GM21367 (cell line): ENCODE data around the gene CCDC88A.
"Not testable (repeated sequence)": the region's sequence is repeated elsewhere in the genome, so short reads cannot be mapped to it uniquely, and the experiment has no call there.

ENCODE experiments used
- ATAC-seq: cut with Tn5 transposase; IDR thresholded peaks from one replicate; pipeline ENCODE4 v1.9.1; 2021; ENCODE audit not compliant: unreplicated experiment

Gene CCDC88A

DNA sequence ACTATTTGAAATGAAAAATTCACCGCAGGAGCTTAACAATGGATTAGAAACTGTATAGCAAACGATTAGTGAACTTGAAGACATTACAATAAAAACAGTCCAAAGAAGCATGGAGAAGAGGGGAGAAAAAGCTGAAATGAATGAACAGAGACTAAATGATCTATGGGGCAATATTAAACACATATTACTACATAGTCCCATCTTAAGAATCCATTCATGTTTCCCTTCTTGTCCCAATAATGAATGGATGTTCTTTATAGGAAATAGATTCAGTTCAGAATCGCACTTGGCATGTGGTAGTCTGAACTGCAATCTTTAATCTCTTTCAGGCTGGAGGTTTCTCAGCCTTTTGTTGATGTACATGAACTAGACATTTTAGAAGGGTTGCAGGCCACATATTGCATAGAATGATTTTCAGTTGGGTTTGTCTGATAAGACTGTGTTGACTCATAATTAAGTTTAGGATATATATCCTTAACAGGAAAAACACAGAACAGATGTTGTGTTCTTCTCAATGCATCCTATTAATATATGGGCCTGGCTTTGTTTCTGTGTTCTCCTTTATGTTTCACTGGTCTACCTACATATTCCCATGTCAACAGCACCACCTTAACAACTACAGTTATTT is 27.9 kb downstream of the CCDC88A start:
- ATAC-seq: no peak

DNA sequence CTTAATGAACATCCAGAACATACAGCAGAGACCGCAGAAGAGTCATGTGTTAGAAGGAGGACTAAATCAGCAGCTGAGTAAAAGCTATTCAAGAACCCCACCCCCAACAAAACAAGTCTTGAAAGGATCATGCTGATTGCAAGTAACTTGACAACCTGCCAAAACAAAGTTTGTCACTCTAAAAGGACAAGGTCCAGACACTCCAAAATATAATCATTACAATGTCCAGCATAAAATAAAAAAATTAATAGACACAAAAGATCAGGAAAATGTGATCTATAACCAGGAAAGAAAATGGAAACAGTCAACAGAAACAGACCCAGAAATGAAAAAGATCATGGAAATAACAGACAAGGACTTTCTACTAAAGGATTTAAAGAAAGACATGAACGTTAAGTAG is 28.5 kb downstream of the CCDC88A start:
- no peak for ATAC-seq

- ATAC-seq: not testable (repeated sequence)
These were observed 34.1 kb downstream of the CCDC88A start for GRCh38 chr2:55385516-55385915.

DNA sequence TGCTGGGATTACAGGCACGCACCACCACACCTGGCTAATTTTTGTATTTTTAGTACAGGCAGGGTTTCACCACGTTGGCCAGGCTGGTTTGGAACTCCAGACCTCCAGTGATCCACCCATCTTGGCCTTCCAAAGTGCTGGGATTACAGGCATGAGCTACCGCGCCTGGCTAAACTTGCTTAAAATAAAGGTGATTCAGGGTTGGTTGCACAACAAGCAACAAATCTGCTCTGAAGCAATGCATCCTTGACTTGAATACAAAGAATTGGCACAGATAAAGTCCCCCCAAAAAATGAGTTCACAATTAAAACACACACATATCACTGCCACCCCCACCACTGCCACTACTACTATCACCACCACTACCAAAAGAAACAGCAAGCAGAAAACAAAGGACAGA is 34.9 kb downstream of the CCDC88A start:
- ATAC-seq: no peak

DNA sequence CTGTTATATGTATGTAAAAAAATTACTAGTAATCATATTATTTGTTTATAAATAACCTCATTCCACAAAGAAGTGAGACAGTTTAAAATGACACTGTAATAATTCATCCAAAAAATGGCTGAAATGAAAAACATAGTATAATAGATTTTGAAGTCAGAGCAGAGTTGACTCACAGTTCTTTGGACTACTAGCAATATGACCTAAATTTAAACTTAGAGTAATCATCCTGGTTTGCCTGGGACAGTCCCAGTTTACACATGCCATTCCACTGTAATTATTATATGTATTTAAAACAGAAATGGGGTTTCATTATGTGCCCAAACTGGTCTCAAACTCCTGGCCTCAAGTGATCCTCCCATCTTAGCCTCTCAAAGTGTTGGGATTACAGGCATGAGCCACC is 48.3 kb downstream of the CCDC88A start:
- no peak for ATAC-seq

- no peak for ATAC-seq
These were observed 49.4 kb downstream of the CCDC88A start for GRCh38 chr2:55370208-55370607.

GRCh38 chr2:55365303-55365702 is 54.4 kb downstream of the CCDC88A start:
- ATAC-seq: no peak

GRCh38 chr2:55364189-55365055 is 55.2 kb downstream of the CCDC88A start:
- no peak for ATAC-seq

GRCh38 chr2:55363636-55364035 is 56.0 kb downstream of the CCDC88A start:
- ATAC-seq: no peak

DNA sequence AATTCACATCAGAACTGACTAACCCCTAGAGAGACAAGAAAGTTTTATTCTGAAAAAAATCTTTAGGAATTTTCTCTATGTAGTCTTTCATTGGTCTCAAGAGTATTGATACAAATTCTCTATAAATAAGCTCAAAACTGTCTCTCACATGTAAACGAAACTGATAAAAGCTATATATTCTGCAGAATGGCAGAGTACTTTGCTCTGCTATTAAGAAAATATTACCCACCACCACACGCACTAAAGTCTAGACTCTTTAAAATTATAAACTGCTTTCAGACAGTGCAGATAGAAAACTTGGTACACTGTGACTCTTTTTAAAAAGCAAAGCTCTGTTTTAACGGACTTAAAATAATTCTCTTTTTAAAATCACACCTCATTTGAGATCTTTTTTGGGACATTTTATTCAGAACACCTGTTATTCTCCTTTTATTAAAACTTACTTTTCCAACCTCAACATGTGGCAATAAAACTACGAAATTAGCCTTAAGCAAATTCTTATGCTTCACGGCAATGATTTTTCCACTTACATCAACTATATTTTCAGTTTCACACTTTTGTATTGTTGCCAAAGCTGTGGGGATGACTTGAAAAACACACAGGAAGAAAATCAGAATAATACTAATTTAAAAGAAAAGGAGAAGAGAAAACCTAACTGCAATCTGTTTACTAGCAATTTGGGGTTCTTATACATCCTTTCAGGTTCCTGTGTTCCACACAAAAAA is 58.0 kb downstream of the CCDC88A start:
- ATAC-seq: peak; percentile 54

- no peak for ATAC-seq
These were observed 61.2 kb downstream of the CCDC88A start for GRCh38 chr2:55358451-55358850.

DNA sequence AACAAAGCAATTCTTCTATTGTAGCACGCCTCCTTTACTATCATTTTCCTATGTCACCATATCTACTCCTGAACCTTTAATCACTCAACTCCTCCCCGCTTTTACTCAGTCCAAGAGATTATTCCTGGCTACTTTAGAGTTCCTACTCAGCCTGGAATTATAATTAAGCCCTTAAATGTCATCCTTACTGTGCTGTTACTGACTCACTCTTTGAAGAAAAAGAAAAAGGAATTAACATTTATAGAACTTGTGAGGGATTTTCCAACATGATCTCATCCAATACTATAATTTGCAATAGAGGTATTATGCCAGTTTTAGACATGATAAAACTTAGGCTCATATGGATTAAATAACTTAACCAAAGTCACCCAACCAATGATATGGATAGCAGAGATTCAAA is 61.7 kb downstream of the CCDC88A start:
- ATAC-seq: no peak

DNA sequence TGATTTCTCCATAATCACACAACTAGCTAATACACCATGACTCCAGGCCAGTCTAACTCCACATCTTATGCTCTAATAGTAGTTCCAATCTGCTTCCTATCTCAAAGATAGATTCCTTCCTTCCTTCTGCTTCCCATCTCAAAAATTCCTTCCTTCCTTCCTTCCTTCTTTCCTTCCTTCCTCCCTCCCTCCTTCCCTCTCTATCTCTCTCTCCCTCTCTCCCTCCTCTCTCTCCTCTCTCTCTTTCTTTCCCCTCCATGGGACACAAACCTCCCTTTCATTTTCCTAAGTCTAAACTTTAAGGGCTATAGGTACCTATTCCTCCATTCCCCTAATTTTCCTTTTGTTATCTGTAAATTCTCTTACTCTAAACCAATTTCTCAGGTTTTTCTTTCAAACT is 62.5 kb downstream of the CCDC88A start:
- ATAC-seq: no peak

GRCh38 chr2:55356136-55356535 is 63.5 kb downstream of the CCDC88A start:
- not testable (repeated sequence) for ATAC-seq

GRCh38 chr2:55355451-55355850 is 64.2 kb downstream of the CCDC88A start:
- no peak for ATAC-seq

DNA sequence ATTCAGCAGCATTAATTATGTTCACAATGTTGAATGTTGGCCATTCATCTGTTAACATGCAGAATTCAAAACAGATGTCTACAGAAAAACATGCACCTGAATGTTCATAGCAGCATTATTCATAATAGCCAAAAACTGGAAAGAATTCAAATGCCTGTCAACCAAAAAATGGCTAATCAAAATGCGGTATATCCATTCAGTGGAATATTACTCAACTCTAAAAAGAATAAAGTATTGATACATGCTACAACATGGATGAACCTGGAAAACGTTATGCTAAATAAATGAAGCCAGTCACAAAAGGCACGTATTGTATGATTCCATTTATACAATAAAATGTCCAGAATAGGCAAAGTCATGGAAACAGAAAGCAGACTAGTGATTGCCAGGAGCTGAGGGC is 68.0 kb downstream of the CCDC88A start:
- ATAC-seq: no peak

GRCh38 chr2:55345064-55345463 is 74.6 kb downstream of the CCDC88A start:
- ATAC-seq: no peak

DNA sequence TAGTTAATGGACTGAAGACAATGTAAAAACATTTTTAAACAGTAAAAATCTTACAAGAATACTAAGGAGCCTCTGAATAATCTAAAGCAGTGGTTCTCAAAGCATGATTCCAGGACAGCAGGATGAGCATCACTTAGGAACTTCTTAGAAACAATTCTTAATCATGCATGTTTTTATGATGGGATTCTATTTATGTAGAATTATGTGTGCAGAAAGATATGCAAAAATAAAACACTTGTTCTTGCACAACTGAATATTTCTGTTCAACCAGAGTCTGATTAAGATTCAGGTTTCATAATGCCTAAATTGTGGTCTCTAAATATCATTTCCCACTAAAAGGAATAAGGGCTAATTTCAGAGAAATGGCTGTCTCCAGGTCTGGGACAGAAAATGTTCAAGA is 81.4 kb downstream of the CCDC88A start:
- ATAC-seq: no peak

DNA sequence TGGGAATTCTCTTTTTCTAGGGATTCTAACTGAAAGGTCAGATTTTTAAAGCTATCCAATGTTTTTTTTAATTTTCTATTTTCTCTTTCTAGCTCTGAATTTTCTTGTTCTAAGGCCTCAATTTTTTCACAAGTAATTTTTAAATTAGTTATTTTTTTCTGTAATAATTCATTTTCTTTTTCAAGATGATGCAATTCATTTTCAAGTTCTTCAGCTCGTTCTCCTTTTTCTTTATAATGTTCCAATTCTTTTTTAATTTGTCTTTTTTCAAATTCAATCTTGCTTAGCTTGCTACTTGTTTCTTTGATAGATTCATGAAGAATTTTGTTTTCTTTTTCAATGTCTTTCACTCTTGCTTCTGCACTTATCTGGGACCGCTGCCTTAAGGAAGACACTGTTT is 84.9 kb downstream of the CCDC88A start:
- no peak for ATAC-seq

DNA sequence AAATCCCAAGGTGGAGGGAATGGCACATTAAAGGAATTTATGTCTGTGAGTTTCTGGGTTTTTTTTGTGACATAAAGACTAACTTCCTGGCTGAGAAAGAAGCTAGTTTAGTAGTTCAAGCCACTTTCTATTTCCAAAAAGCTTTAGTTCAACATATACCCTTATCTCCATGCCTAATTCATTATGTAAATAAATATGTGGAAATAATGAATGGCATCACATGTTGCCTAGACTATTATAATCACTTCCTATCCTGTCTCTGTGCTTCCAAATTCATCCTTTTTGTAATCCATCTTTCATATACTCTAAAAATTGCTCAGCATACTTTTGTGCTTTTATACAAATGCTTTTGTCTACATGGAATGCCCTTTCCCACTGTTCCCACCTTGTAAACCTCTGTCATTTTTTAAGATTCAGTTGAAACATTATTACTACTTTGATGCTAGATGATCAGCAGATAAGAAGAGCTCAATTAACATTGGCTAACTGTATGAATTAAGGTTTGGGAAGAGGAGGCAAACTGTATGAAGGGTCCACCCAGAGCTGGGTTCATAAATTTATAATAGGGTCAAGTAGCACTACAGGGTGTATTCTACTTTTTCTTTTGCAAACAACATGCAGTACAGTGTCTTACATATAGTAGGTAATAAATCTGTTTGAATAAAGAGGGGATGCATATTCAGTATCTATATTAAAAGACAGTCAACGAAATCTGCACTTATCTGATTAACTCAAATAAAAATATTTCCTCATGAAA is 88.9 kb downstream of the CCDC88A start:
- no peak for ATAC-seq
